B cell (primary cell): ENCODE data around the gene MYLK2.

Experiments
- CTCF ChIP-seq: fragments of 200-600 bp; IDR thresholded peaks from one replicate; pipeline ENCODE4 v1.8.0; 2022; ENCODE audit warnings: antibody characterized with exemption, mild to moderate bottlenecking
- EZH2 ChIP-seq: IDR thresholded peaks from 2 replicates; pipeline ENCODE4 v1.6.1; 2012; ENCODE audit warnings: borderline replicate concordance, low read depth, mild to moderate bottlenecking, moderate library complexity, low read length; ENCODE audit not compliant: insufficient read depth, poor library complexity, severe bottlenecking

GRCh38 chr20:31811796-31812728, 7.1 kb upstream of the MYLK2 start:
- no peak for TF ChIP-seq CTCF
- TF ChIP-seq EZH2, result no peak
